ENCODE results near the gene PTPRR. TPM values are rescaled to one million over a fixed set of nuclear protein-coding genes. Genes with fewer than 3 reads are reported as not detected.
A peak's percentile ranks its signal among the peaks of the same experiment; 100 is the strongest.

PTPRR gene
- total RNA-seq, 1 donor from 2014 or later = 1.4 TPM

DNA sequence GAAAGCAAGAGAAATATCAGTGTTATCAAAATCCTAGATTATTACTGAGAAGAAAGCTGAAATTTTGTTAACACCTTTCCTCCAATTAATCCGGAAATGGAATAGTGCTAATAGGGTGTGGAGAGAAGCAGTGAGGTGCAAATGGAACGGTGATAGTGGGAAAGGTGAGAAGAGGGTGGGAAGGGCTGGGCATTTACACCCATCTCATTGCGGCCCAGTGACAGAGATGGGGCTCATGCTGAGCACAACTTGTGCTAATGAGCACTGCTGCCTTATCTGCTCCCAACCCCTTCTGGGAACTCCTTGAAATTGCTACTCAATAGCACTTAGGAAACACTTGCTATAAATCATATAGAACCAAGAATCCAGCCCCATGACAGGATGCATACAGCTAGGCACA is 94.4 kb downstream of the PTPRR start:
- Histone ChIP-seq H3K27me3 (ENCODE audit: low read depth) (no peaks in the 10 kb centered on the region), H3K4me1 (no peaks in the 10 kb centered on the region), H3K36me3 (no peaks in the 10 kb centered on the region), H3K27ac (no peak overlapping the region), H3K4me3 (no peak overlapping the region), H3K9me3 (no peaks in the 10 kb centered on the region)
- no peak for TF ChIP-seq CTCF (IDR thresholded peaks at IDR 0.05)
- intact Hi-C loops (cut with DNase I) = no loop called here
- ATAC-seq = peak in 1 of 2 donors; percentile 16
- no peak for DNase-seq

- no peaks in the 10 kb centered on the region for H3K9me3 ChIP-seq
- no peaks in the 10 kb centered on the region for H3K27me3 ChIP-seq (ENCODE audit: low read depth)
- H3K27ac ChIP-seq = no peak overlapping the region
- H3K4me3 ChIP-seq = no peak overlapping the region
- H3K4me1 ChIP-seq = no peaks in the 10 kb centered on the region
- TF ChIP-seq CTCF (IDR thresholded peaks at IDR 0.05) = no peak
- no peaks in the 10 kb centered on the region for H3K36me3 ChIP-seq
- intact Hi-C loops (cut with DNase I) = no loop called here
- no peak for ATAC-seq
- DNase-seq = no peak
These were observed 96.0 kb downstream of the PTPRR start for GRCh38 chr12:70824511-70824910.

- ATAC-seq (peak in 1 of 2 donors; percentile 27), DNase-seq (no peak)
- no peak for TF ChIP-seq CTCF (IDR thresholded peaks at IDR 0.05)
- H3K36me3 ChIP-seq = no peaks in the 10 kb centered on the region
- H3K9me3 ChIP-seq = no peaks in the 10 kb centered on the region
- H3K27ac ChIP-seq = no peak overlapping the region
- no peak overlapping the region for H3K4me3 ChIP-seq
- H3K4me1 ChIP-seq = no peaks in the 10 kb centered on the region
- intact Hi-C loops (cut with DNase I) = no loop called here
- H3K27me3 ChIP-seq (ENCODE audit: low read depth) = no peaks in the 10 kb centered on the region
These were observed 97.2 kb downstream of the PTPRR start for GRCh38 chr12:70823182-70823976.

DNA sequence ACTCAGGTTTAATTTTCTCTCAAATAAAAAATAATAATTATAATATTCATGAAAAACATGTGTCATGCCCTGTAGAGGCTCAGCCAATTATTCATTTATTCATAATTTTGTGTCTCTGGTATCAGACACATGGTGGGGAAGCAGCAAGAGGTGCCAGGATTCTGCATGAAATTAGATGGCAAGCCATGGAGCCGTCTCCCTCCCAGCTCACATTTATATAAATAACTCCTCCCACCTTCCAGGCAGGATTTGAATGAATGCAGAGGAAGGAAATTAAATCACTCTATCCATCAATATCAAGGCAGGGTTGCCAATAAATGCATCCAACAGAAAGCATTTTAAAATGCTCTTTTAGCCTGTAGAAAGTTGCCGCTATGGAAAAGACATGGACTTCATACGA is 98.1 kb downstream of the PTPRR start:
- no peaks in the 10 kb centered on the region for H3K9me3 ChIP-seq
- H3K27me3 ChIP-seq (ENCODE audit: low read depth) = no peaks in the 10 kb centered on the region
- no peak overlapping the region for H3K27ac ChIP-seq
- H3K4me1 ChIP-seq = no peaks in the 10 kb centered on the region
- DNase-seq = no peak
- H3K36me3 ChIP-seq = no peaks in the 10 kb centered on the region
- TF ChIP-seq CTCF (IDR thresholded peaks at IDR 0.05) = no peak
- intact Hi-C loops (cut with DNase I) = no loop called here
- ATAC-seq = no peak
- no peak overlapping the region for H3K4me3 ChIP-seq

DNA sequence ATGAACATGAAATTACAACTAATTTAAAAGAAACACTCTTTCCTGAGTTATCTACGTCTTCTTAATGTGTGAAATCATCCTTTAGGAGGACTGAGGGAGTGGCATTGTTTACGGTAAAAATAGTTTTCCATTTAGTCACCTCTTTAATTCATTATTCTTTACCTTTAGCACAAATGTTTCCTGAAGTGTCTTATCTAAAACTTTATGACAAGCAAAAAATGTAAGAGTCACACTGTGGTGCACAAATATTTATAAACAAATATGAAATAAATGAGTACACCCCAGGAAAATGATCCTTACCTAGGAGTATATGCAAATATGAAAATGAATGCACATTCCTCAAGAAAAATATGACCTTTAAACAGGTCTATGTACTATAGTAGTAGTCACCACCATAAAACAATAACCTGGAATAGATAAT is 104.6 kb downstream of the PTPRR start:
- ATAC-seq = no peak
- no peak overlapping the region for H3K27ac ChIP-seq
- no peaks in the 10 kb centered on the region for H3K36me3 ChIP-seq
- DNase-seq = no peak
- no peaks in the 10 kb centered on the region for H3K27me3 ChIP-seq (ENCODE audit: low read depth)
- TF ChIP-seq CTCF (IDR thresholded peaks at IDR 0.05) = no peak
- H3K4me3 ChIP-seq = no peak overlapping the region
- no peaks in the 10 kb centered on the region for H3K9me3 ChIP-seq
- H3K4me1 ChIP-seq = no peaks in the 10 kb centered on the region
- intact Hi-C loops (cut with DNase I) = no loop called here
